ENCODE results near the gene SLC39A13. TPM values are rescaled to one million over a fixed set of nuclear protein-coding genes. Genes with fewer than 3 reads are reported as not detected.

SLC39A13 gene
- polyA plus RNA-seq, 3 donors = 4.8 to 27.4 (median 5.9) TPM

DNA sequence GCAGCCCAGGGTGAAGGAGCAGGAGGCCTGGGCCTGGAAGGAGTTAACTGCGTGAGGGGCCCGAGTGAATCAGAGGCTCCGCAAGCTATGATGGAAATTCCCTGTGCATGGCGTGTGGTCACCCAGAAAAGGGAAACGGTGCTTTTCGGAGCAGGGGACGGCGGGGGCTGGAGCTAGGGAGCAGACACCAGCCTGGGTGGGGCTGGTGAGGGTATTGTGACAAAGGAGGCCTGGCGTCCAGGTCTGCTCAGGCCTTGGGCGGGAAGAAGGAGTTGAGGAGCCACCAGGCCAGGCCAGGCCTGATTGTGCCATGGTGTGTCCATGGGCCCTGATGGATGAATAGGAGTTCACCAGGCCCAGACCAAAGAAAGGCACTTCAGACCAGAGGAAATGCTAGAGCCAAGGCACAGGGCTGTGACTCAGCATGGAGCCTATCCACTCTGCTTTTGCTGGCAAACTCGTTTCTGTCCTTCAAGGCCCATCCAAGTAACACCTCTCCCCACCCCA, 17.3 kb upstream of the SLC39A13 start:
- no peak overlapping the region for H2AFZ ChIP-seq (ENCODE audit: insufficient read depth, low read depth, low read length, poor library complexity, severe bottlenecking)

DNA sequence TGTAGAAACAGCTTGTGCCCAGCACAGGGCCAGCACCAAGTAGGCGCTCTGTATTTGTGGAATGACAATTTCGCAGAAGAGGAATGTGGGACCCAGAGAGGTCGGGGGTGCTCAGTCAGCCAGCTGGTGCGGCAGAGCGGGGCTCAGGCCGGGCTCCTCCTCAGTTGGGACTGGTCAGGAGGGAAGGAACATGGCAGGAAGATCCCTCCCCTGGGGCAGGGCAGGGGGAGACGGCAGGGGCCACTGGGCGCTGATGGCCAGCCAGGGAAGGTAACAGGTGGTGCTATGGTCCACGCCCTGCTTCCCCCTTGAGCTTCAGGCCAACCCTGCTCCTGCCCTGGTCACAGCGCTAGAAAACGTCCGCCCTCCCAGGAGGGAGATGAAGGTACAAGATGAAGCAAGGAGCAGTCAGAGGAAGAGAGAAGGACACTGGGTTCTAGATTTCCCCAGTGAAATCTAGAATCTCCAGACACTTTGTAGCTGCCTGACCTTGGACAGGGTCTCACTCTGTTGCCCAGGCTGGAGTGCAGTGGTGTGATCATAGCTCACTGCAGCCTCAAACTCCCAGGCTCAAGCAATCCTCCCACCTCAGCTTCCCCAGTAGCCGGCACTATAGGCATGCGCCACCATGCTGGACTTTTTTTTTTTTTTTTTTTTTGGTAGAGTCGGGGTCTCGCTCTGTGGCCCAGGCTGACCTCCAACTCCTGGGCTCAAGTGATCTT, 16.5 kb upstream of the SLC39A13 start:
- H3K27ac ChIP-seq (ENCODE audit: low read depth in 1 of 2, low read length in 2 of 2) = peak overlapping the region; percentile 98 to 100

More for the DNA sequence above, 17.3 kb upstream of the SLC39A13 start:
- Histone ChIP-seq H3K4me3 (replicated peaks in 1 of 3; ENCODE audit: low read depth in 2 of 3, low read length in 3 of 3) (peak overlapping the region in 2 of 3 experiments; percentile 4 to 65), H3K4me2 (replicated peaks; ENCODE audit: extremely low read depth, low read length, poor library complexity, severe bottlenecking) (peak overlapping the region; percentile 79), H3K36me3 (replicated peaks in 1 of 2; ENCODE audit: control insufficient read depth in 1 of 2, insufficient read depth in 2 of 2, low read length in 2 of 2) (peaks cover 0 to 8% of the 10 kb centered on the region in 2 donors), H3K4me1 (ENCODE audit: control insufficient read depth in 1 of 2, insufficient read depth in 2 of 2, low read length in 2 of 2) (peaks cover 97 to 98% of the 10 kb centered on the region in 2 donors), H3K9me3 (replicated peaks in 1 of 2; ENCODE audit: control insufficient read depth in 1 of 2, insufficient read depth in 1 of 2, low read length in 2 of 2) (no peaks in the 10 kb centered on the region), H3K79me2 (ENCODE audit: insufficient read depth, low read length) (peaks cover 91% of the 10 kb centered on the region), H4K20me1 (ENCODE audit: insufficient read depth, low read length) (no peaks in the 10 kb centered on the region), H3K9ac (ENCODE audit: insufficient read depth, low read length, poor library complexity, severe bottlenecking) (peak overlapping the region; percentile 99), H3K27me3 (ENCODE audit: control insufficient read depth in 2 of 2, insufficient read depth in 2 of 2, low read length in 2 of 2) (no peaks in the 10 kb centered on the region), H3K27ac (ENCODE audit: low read depth in 1 of 2, low read length in 2 of 2) (peak overlapping the region; percentile 98 to 100)
- Mint-ChIP-seq H3K9me3 (peaks cover 0 to 2% (median 0%) of the 10 kb centered on the region in 7 donors), H3K4me3 (peak overlapping the region; percentile 62 to 64), H3K4me1 (peaks cover 83% of the 10 kb centered on the region), H3K27ac (peak overlapping the region; percentile 99 to 100 (median 100)), H3K36me3 (peaks cover 20 to 62% of the 10 kb centered on the region in 2 donors), H3K27me3 (ENCODE audit: low read depth in 3 of 3) (peaks cover 0 to 3% (median 0%) of the 10 kb centered on the region in 3 donors)
- intact Hi-C loops (cut with micrococcal nuclease) = no loop called here
- TF ChIP-seq, protein P1, sequence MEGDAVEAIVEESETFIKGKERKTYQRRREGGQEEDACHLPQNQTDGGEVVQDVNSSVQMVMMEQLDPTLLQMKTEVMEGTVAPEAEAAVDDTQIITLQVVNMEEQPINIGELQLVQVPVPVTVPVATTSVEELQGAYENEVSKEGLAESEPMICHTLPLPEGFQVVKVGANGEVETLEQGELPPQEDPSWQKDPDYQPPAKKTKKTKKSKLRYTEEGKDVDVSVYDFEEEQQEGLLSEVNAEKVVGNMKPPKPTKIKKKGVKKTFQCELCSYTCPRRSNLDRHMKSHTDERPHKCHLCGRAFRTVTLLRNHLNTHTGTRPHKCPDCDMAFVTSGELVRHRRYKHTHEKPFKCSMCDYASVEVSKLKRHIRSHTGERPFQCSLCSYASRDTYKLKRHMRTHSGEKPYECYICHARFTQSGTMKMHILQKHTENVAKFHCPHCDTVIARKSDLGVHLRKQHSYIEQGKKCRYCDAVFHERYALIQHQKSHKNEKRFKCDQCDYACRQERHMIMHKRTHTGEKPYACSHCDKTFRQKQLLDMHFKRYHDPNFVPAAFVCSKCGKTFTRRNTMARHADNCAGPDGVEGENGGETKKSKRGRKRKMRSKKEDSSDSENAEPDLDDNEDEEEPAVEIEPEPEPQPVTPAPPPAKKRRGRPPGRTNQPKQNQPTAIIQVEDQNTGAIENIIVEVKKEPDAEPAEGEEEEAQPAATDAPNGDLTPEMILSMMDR (IDR thresholded peaks at IDR 0.05) = no peak
- DNase-seq = peak; percentile 96 to 98 (median 98)
- WGBS (ENCODE audit: insufficient coverage) = 1% methylated on average over 11 of the region's 11 CpGs

More for the DNA sequence above, 16.5 kb upstream of the SLC39A13 start:
- Mint-ChIP-seq H3K36me3 (peaks cover 20 to 59% of the 10 kb centered on the region in 2 donors), H3K4me3 (peak overlapping the region; percentile 62 to 64), H3K4me1 (peaks cover 83% of the 10 kb centered on the region), H3K27ac (peak overlapping the region; percentile 99 to 100 (median 100)), H3K9me3 (peaks cover 0 to 2% (median 0%) of the 10 kb centered on the region in 7 donors), H3K27me3 (ENCODE audit: low read depth in 3 of 3) (peaks cover 0 to 3% (median 0%) of the 10 kb centered on the region in 3 donors)
- TF ChIP-seq, protein P1 (IDR thresholded peaks at IDR 0.05) = no peak
- Histone ChIP-seq H3K27me3 (ENCODE audit: control insufficient read depth in 2 of 2, insufficient read depth in 2 of 2, low read length in 2 of 2) (no peaks in the 10 kb centered on the region), H3K9ac (ENCODE audit: insufficient read depth, low read length, poor library complexity, severe bottlenecking) (peak overlapping the region; percentile 99), H3K4me3 (replicated peaks in 1 of 3; ENCODE audit: low read depth in 2 of 3, low read length in 3 of 3) (peak overlapping the region in 1 of 3 experiments; percentile 65), H3K9me3 (replicated peaks in 1 of 2; ENCODE audit: control insufficient read depth in 1 of 2, insufficient read depth in 1 of 2, low read length in 2 of 2) (no peaks in the 10 kb centered on the region), H3K79me2 (ENCODE audit: insufficient read depth, low read length) (peaks cover 86% of the 10 kb centered on the region), H3K4me1 (ENCODE audit: control insufficient read depth in 1 of 2, insufficient read depth in 2 of 2, low read length in 2 of 2) (peaks cover 94 to 96% of the 10 kb centered on the region in 2 donors), H2AFZ (ENCODE audit: insufficient read depth, low read depth, low read length, poor library complexity, severe bottlenecking) (no peak overlapping the region), H4K20me1 (ENCODE audit: insufficient read depth, low read length) (no peaks in the 10 kb centered on the region), H3K4me2 (replicated peaks; ENCODE audit: extremely low read depth, low read length, poor library complexity, severe bottlenecking) (peak overlapping the region; percentile 79), H3K36me3 (replicated peaks in 1 of 2; ENCODE audit: control insufficient read depth in 1 of 2, insufficient read depth in 2 of 2, low read length in 2 of 2) (peaks cover 0 to 8% of the 10 kb centered on the region in 2 donors)
- intact Hi-C loops (cut with micrococcal nuclease) = no loop called here
- 66% methylated on average over 13 of the region's 16 CpGs for WGBS (ENCODE audit: insufficient coverage)
- DNase-seq = peak in 1 of 3 donors; percentile 24
